ENCODE measurements around the gene MYO3B. TPM values are rescaled to one million over a fixed set of nuclear protein-coding genes. Genes with fewer than 3 reads are reported as not detected.

Gene MYO3B
- total and polyA plus RNA-seq, 11 donors = 0.09 to 0.19 (median 0.10) TPM; not detected in 8

DNA sequence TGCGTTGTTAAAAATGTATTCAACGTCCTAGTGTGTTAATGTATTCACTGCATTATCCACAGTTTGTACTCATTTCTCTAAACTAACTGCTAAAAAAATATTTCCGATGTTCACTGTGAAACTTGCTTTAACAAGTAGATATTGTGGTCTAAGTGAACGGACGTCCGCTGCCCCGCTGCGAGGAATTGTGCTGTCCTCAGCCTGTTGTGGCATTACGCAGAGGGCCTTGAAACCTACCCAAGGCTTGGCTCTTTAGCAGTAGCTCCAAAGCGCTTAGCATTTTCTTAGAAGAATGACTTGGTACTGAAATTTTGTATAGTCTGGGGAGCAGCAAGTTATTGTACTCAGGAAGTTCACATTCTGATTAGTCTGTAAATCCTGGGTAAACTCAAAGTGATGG is 400.7 kb downstream of the MYO3B start:
- no peak for ATAC-seq
- DNase-seq = no peak
- TF ChIP-seq, protein P1, sequence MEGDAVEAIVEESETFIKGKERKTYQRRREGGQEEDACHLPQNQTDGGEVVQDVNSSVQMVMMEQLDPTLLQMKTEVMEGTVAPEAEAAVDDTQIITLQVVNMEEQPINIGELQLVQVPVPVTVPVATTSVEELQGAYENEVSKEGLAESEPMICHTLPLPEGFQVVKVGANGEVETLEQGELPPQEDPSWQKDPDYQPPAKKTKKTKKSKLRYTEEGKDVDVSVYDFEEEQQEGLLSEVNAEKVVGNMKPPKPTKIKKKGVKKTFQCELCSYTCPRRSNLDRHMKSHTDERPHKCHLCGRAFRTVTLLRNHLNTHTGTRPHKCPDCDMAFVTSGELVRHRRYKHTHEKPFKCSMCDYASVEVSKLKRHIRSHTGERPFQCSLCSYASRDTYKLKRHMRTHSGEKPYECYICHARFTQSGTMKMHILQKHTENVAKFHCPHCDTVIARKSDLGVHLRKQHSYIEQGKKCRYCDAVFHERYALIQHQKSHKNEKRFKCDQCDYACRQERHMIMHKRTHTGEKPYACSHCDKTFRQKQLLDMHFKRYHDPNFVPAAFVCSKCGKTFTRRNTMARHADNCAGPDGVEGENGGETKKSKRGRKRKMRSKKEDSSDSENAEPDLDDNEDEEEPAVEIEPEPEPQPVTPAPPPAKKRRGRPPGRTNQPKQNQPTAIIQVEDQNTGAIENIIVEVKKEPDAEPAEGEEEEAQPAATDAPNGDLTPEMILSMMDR (IDR thresholded peaks at IDR 0.05) = no peak
- TF ChIP-seq POLR2A (IDR thresholded peaks at IDR 0.05) = no peak
- intact Hi-C loops (cut with DNase I) = no loop called here
- Histone ChIP-seq H3K27me3 (no peaks in the 10 kb centered on the region), H3K9me3 (no peaks in the 10 kb centered on the region), H3K4me1 (no peaks in the 10 kb centered on the region), H3K36me3 (no peaks in the 10 kb centered on the region), H3K4me3 (no peak overlapping the region), H3K27ac (no peak overlapping the region)
- WGBS, 4 donors = 95% methylated on average over 10 of the region's 10 CpGs

DNA sequence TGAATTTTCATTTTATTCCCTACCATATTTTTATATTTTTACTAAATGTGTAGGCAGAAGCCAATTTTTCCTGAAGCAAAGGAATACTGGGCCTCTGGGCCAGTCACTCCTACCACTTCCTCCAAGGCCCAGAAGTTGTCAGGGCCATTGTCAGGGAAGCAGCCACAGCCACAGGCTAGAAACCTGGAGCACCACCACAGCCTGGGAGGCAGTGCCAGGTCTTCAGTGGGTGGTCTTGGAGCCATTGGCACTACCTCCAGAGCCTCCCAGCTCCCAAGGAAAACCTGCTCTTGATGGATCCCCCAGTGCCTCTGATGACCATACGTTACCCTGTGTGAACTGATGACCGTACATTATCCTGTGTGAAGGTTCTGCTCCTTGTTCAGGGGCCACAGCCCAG is 401.6 kb downstream of the MYO3B start:
- intact Hi-C loops (cut with DNase I) = no loop called here
- ATAC-seq = no peak
- 64 to 88% (median 82%) methylated on average over 2 of the region's 2 CpGs for WGBS, 4 donors

DNA sequence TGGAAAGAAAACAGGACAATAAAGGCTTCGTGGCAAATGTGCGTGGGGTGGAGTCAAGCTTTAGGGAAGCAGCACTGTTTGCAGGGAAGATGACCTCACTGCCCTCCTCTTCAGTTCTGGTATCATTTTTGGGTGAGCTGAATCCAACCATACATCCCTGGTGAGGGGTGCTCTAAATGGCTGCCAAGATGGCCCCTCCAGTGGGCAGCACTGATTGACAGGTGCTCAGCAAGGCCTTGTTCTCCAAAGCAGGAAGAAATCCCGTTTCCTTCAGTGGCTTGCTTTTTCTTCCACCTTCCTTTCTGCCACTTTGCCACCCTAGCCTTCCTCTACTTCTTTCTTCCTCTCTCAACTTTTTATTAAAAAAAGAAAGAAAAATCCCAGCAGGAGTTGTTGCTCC is 404.4 kb downstream of the MYO3B start:
- intact Hi-C loops (cut with DNase I) = no loop called here
- DNase-seq (no peak), ATAC-seq (no peak)
- Histone ChIP-seq H3K27me3 (no peaks in the 10 kb centered on the region), H3K27ac (no peak overlapping the region), H3K36me3 (no peaks in the 10 kb centered on the region), H3K4me3 (no peak overlapping the region), H3K9me3 (no peaks in the 10 kb centered on the region), H3K4me1 (no peaks in the 10 kb centered on the region)
- WGBS, 4 donors = 82 to 89% (median 83%) methylated on average over 3 of the region's 3 CpGs
- TF ChIP-seq POLR2A (IDR thresholded peaks at IDR 0.05) = no peak
- TF ChIP-seq, protein P1 (IDR thresholded peaks at IDR 0.05) = no peak

More for the DNA sequence above, 401.6 kb downstream of the MYO3B start:
- H3K9me3 ChIP-seq = no peaks in the 10 kb centered on the region
- H3K4me3 ChIP-seq = no peak overlapping the region
- H3K27me3 ChIP-seq = no peaks in the 10 kb centered on the region
- no peaks in the 10 kb centered on the region for H3K36me3 ChIP-seq
- no peaks in the 10 kb centered on the region for H3K4me1 ChIP-seq
- no peak for TF ChIP-seq POLR2A (IDR thresholded peaks at IDR 0.05)
- TF ChIP-seq, protein P1 (IDR thresholded peaks at IDR 0.05) = no peak
- H3K27ac ChIP-seq = no peak overlapping the region
- DNase-seq = no peak

DNA sequence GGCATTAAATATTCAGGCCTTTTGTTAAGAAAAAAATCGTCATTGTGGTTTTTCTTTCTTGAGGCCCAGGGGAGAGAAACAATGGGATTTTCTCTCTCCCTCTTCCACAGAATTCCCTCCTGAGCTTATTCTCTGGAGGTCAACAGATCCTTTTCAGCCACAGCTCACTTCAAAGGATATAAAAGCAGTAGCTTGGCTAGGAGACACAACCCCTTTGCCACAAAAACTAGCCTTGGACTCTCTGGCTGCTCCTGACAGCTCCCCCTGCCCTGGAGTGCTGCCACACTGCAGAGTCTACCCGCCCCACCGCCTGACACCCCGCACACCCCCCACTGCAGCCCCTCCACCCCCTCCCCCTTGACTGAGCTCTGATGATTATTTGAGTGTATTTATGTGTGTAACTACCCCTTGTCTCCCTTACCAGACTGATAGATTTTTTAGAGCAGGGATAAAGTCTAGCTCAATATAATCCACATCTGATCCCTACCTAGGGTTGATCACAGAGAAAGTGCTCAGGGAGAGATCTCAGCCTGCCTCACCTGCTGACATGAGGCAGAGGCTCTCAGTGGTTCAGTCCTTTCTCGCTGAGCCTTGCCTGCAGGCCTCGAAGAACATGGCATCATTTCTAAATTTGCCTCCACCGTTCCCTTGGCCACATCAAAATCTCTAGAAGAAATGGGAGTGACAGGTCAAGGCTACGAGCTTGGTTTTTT is 405.0 kb downstream of the MYO3B start:
- no peak for DNase-seq
- 61 to 73% (median 66%) methylated on average over 8 of the region's 8 CpGs for WGBS, 4 donors
- ATAC-seq = no peak
- Histone ChIP-seq H3K36me3 (no peaks in the 10 kb centered on the region), H3K4me1 (no peaks in the 10 kb centered on the region), H3K4me3 (no peak overlapping the region), H3K9me3 (no peaks in the 10 kb centered on the region), H3K27ac (no peak overlapping the region), H3K27me3 (no peaks in the 10 kb centered on the region)
- intact Hi-C loops (cut with DNase I) = no loop called here
- TF ChIP-seq POLR2A (IDR thresholded peaks at IDR 0.05) = no peak
- TF ChIP-seq, protein P1 (IDR thresholded peaks at IDR 0.05) = no peak
